Measurements from ENCODE around the gene SH3PXD2B. TPM values are rescaled to one million over a fixed set of nuclear protein-coding genes. Genes with fewer than 3 reads are reported as not detected.

SH3PXD2B gene
- total and polyA plus RNA-seq, 2 of the 13 experiments (the other 11 are each of a cell fraction or from before 2014, with no cell fraction given) = 3.4 to 4.6 TPM

DNA sequence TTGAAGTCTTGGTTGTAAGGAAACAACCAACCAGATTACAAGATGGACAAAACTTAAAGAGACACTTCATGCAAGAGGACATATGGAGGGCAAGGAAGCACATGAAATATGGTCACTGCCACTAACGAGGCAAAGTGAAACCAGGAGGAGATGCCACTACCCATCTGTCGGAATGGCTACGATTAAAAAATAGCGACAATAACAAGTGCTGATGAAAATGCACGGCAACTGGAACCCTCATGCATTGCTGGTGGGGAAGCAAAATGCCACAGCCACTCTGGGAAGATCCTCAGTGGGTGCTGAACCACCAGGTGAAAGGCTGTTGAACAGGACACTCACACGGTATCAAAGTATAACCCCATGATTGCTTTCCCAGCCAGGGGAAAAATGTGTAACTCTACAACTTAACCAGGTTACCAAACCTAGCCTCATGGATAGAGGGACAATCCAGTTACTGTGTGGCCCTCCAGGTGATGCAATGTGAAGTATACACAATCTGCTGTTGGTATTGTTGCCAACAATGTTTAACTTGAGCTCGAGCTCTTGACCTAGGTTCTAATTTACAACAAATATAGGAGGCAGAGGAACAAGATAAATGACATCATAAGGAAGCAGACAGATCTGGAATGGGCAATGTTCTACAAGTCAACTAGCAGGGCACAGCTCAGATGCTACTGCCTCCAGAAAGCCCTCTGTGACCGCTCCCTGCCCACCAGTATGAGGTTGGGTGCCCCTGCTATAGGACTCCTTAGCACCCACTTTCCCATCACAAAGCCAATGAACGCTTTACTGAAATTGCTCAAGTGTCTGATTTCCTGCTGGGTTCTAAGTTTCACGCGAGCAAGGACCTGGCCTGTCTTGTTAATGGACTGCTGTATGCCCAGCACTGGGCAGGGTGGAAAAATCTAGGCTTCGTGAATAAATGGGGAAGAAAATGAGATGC is 25.8 kb downstream of the SH3PXD2B start (continued):
- TF ChIP-seq ZNF709 (CRISPR knock-in tag; IDR thresholded peaks at IDR 0.05) = no peak
- TF ChIP-seq ZNF761 (CRISPR knock-in tag; conservative IDR thresholded peaks at IDR 0.05) = no peak
- no peak for TF ChIP-seq CENPT (CRISPR knock-in tag; IDR thresholded peaks at IDR 0.05; ENCODE audit: low read depth)
- TF ChIP-seq PRMT3 (CRISPR knock-in tag; IDR thresholded peaks at IDR 0.05; ENCODE audit: borderline replicate concordance, low read depth) = no peak
- TF ChIP-seq ZNF446 (CRISPR knock-in tag; IDR thresholded peaks at IDR 0.05) = no peak
- no peak for TF ChIP-seq ZNF101 (CRISPR knock-in tag; IDR thresholded peaks at IDR 0.05; ENCODE audit: borderline replicate concordance, low read depth)
- TF ChIP-seq ZNF468 (CRISPR knock-in tag; IDR thresholded peaks at IDR 0.05) = no peak
- no peak for TF ChIP-seq CTCF (CRISPR knock-in tag; IDR thresholded peaks at IDR 0.05)
- peak; percentile 34 for TF ChIP-seq TEAD3 (CRISPR knock-in tag; optimal IDR thresholded peaks at IDR 0.05; ENCODE audit: borderline replicate concordance)
- no peak for TF ChIP-seq ZNF616 (CRISPR knock-in tag; IDR thresholded peaks at IDR 0.05; ENCODE audit: low read depth)
- no peak for TF ChIP-seq ZBTB46 (CRISPR knock-in tag; IDR thresholded peaks at IDR 0.05; ENCODE audit: borderline replicate concordance)
- TF ChIP-seq ZNF326 (CRISPR knock-in tag; IDR thresholded peaks at IDR 0.05; ENCODE audit: borderline replicate concordance) = no peak
- no peak for TF ChIP-seq ZZZ3 (CRISPR knock-in tag; IDR thresholded peaks at IDR 0.05; ENCODE audit: borderline replicate concordance)
- peak; percentile 76 for TF ChIP-seq FOXP4 (CRISPR knock-in tag; IDR thresholded peaks at IDR 0.05)
- TF ChIP-seq, protein P1, sequence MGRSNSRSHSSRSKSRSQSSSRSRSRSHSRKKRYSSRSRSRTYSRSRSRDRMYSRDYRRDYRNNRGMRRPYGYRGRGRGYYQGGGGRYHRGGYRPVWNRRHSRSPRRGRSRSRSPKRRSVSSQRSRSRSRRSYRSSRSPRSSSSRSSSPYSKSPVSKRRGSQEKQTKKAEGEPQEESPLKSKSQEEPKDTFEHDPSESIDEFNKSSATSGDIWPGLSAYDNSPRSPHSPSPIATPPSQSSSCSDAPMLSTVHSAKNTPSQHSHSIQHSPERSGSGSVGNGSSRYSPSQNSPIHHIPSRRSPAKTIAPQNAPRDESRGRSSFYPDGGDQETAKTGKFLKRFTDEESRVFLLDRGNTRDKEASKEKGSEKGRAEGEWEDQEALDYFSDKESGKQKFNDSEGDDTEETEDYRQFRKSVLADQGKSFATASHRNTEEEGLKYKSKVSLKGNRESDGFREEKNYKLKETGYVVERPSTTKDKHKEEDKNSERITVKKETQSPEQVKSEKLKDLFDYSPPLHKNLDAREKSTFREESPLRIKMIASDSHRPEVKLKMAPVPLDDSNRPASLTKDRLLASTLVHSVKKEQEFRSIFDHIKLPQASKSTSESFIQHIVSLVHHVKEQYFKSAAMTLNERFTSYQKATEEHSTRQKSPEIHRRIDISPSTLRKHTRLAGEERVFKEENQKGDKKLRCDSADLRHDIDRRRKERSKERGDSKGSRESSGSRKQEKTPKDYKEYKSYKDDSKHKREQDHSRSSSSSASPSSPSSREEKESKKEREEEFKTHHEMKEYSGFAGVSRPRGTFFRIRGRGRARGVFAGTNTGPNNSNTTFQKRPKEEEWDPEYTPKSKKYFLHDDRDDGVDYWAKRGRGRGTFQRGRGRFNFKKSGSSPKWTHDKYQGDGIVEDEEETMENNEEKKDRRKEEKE (IDR thresholded peaks at IDR 0.05) = no peak
- no peak for TF ChIP-seq ZNF782 (CRISPR knock-in tag; IDR thresholded peaks at IDR 0.05; ENCODE audit: borderline replicate concordance)
